C4-2B (cell line): ENCODE results near the gene MAFF.

ENCODE experiments used
- H3K27ac ChIP-seq: fragments of 450-650 bp; 2 replicates; pipeline ENCODE4 v1.5.1; 2017
- ZFX ChIP-seq: fragments of 450-650 bp; IDR thresholded peaks from 2 replicates; pipeline ENCODE4 v1.6.1; 2017
- TF ChIP-seq, protein P1 (sequence below): fragments of 450-650 bp; conservative IDR thresholded peaks from 2 replicates; pipeline ENCODE4 v1.5.1; 2017; ENCODE audit warnings: mild to moderate bottlenecking

Gene MAFF

DNA sequence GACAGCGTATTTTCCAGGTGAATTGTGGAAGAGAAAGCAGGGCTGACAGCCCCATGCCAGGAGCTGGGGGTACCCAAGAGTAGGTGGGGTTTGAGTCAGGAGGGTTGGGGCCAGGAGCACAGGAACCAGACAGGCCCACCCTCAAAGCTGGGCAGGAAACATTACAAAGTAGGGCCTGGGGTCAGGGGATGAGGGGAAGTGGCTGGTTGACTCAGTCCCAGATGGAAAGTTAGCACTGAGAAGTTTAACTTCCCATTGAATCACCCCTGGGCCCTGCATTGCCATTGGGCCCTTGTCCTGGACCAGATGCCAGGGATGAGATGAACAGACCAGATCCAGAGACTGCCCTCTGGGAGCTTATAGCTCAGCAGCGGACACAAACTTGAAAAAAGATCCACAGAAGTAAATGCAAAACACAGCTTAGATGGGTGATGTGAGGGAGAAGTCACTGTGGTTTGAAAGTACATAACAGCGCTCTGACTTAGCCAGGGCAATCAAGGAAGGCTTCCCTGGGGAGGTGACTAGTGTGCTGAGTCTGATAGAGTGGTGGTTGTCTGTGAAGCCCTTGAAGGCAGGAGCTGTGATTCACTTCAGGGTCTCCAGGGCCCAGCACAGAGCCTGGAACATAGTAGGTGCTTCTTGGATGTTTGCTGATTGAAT is 2.2 kb downstream of the MAFF start:
- TF ChIP-seq, protein P1, sequence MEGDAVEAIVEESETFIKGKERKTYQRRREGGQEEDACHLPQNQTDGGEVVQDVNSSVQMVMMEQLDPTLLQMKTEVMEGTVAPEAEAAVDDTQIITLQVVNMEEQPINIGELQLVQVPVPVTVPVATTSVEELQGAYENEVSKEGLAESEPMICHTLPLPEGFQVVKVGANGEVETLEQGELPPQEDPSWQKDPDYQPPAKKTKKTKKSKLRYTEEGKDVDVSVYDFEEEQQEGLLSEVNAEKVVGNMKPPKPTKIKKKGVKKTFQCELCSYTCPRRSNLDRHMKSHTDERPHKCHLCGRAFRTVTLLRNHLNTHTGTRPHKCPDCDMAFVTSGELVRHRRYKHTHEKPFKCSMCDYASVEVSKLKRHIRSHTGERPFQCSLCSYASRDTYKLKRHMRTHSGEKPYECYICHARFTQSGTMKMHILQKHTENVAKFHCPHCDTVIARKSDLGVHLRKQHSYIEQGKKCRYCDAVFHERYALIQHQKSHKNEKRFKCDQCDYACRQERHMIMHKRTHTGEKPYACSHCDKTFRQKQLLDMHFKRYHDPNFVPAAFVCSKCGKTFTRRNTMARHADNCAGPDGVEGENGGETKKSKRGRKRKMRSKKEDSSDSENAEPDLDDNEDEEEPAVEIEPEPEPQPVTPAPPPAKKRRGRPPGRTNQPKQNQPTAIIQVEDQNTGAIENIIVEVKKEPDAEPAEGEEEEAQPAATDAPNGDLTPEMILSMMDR, result no peak
- no peak for TF ChIP-seq ZFX
- no peak overlapping the region; the same call in 1 of the 2 replicates for H3K27ac ChIP-seq

DNA sequence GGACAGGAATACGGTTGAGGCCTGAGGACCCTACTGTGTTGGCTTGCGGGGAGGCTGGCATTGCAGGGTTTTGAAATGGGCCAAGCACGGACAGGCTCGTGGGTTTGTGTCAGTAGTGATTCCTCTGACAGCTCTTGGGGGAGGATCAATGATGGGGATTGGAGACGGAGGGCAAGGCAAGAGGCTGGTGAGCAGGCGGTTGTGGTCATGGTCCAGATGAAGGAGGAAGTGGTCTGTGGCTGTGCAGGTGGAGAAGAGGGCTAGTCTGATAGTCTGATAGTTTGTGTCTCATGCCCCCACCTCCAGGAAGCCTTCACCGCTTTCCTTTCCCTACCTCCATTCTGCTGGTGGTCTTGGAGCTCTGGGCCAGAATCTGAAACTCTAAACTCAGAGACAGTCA is 3.0 kb downstream of the MAFF start:
- no peak for TF ChIP-seq ZFX
- H3K27ac ChIP-seq, result no peak overlapping the region

- TF ChIP-seq ZFX, result no peak
- TF ChIP-seq, protein P1, result no peak
- H3K27ac ChIP-seq, result no peak overlapping the region
Observed at GRCh38 chr22:38205261-38206128, 3.7 kb downstream of the MAFF start.

- TF ChIP-seq, protein P1, result no peak
- TF ChIP-seq ZFX, result no peak
- H3K27ac ChIP-seq, result no peak overlapping the region
Observed at GRCh38 chr22:38207898-38208432, 6.2 kb downstream of the MAFF start.

- TF ChIP-seq, protein P1, result no peak
- no peak for TF ChIP-seq ZFX
- no peak overlapping the region for H3K27ac ChIP-seq
Observed at GRCh38 chr22:38208551-38208968, 6.8 kb downstream of the MAFF start.

DNA sequence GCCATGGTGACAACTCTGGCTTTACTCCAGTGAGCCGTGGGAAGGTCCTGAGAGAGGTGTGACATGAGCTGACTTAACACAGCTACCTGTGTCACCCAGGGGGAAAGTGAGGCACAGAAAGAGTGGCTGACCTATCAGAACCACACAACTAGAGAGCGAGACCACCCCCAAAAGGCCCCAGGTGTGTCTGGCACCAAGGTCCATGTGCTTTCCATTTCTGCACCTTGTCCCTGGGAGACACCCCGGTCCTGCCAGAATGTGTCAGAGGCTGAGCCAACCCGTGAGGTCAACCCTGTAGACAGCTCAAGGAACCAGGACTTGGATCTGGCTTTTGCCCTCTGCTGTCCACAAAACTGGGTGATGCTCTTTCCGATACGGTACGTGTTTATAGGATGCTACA is 9.8 kb downstream of the MAFF start:
- no peak for TF ChIP-seq ZFX
- TF ChIP-seq, protein P1, result no peak
- H3K27ac ChIP-seq, result no peak overlapping the region

- H3K27ac ChIP-seq, result no peak overlapping the region
- TF ChIP-seq, protein P1, result no peak
- TF ChIP-seq ZFX, result no peak
Observed at GRCh38 chr22:38212442-38212841, 10.6 kb downstream of the MAFF start.
